Lung (tissue), 12 donors: Measurements from ENCODE around the gene ABHD16A. TPM values are rescaled to one million over a fixed set of nuclear protein-coding genes. Genes with fewer than 3 reads are reported as not detected.

Source experiments
- ATAC-seq: fragments of 200-7000 bp; cut with Tn5 transposase; one replicate; pipeline ENCODE4 v1.9.1; 2020; ENCODE audit warnings: moderate number of reproducible peaks; ENCODE audit not compliant: insufficient read depth, low FRiP score
- DNase-seq, 3 donors: peaks; one replicate each; pipeline ENCODE4 v3.0.0-alpha.2; 2013 to 2017
- H3K27ac ChIP-seq, 2 donors: one replicate each; pipeline ENCODE4 v1.5.1; 2013; ENCODE audit warnings: mild to moderate bottlenecking in 2 of 2, moderate library complexity in 2 of 2, control low read depth in 1 of 2, inconsistent platforms in 1 of 2, low read depth in 1 of 2, low read length in 1 of 2
- H3K27me3 ChIP-seq, 3 donors: one replicate each; pipeline ENCODE4 v1.5.1; 2013; ENCODE audit warnings: low read length in 2 of 3; ENCODE audit not compliant: control insufficient read depth in 3 of 3, insufficient read depth in 3 of 3
- H3K36me3 ChIP-seq, 4 donors: one replicate each; pipeline ENCODE4 v1.5.1; 2013; ENCODE audit warnings: low read length in 4 of 4, mild to moderate bottlenecking in 1 of 4, moderate library complexity in 1 of 4; ENCODE audit not compliant: control insufficient read depth in 4 of 4, insufficient read depth in 4 of 4
- H3K4me1 ChIP-seq, 5 donors: one replicate each; pipeline ENCODE4 v1.5.1; 2013; ENCODE audit warnings: low read length in 5 of 5, mild to moderate bottlenecking in 2 of 5, moderate library complexity in 1 of 5; ENCODE audit not compliant: control insufficient read depth in 5 of 5, insufficient read depth in 5 of 5
- H3K4me3 ChIP-seq: one replicate; pipeline ENCODE4 v1.5.1; 2013; ENCODE audit warnings: mild to moderate bottlenecking, control low read depth, moderate library complexity
- H3K9ac ChIP-seq, 2 donors: one replicate each; pipeline ENCODE4 v1.5.1; 2013; ENCODE audit warnings: low read length in 2 of 2, control low read depth in 1 of 2; ENCODE audit not compliant: insufficient read depth in 1 of 2
- H3K9me3 ChIP-seq, 4 donors: one replicate each; pipeline ENCODE4 v1.5.1; 2013; ENCODE audit warnings: low read length in 3 of 4, mild to moderate bottlenecking in 1 of 4, moderate library complexity in 1 of 4; ENCODE audit not compliant: control insufficient read depth in 4 of 4, insufficient read depth in 3 of 4
- CTCF ChIP-seq: IDR thresholded peaks from 2 replicates; pipeline ENCODE4 v1.5.1; 2012; ENCODE audit warnings: mild to moderate bottlenecking; ENCODE audit errors: control extremely low read depth, extremely low read depth
- WGBS, 2 donors: extraction: QIAGEN DNeasy Blood & Tissue Kit; methylation state at CpG; one replicate each; pipeline ENCODE4 v1.1.7; 2013; 5-methylcytosine and 5-hydroxymethylcytosine counted together
- polyA plus RNA-seq, 2 donors: library from polyadenylated mRNA; stranded (reverse); fragments of 200-250 nt; gene quantifications; one replicate each; pipeline ENCODE4 v1.2.1, GENCODE V29; 2013
- total RNA-seq, 2 donors: library from RNA; depleted of rRNA in 1 of 2; stranded (reverse); fragments of >200 nt in 1 of 2; gene quantifications; one replicate each; pipeline ENCODE4 v1.2.1, GENCODE V29; 2014 to 2021
- donor health status: control.
- donor health status: control.
- donor health status: Bipolar disorder and iron deficiency.
- donor health status: healthy.
- donor health status: DM: yes; HTN: yes; CAD: no.

ABHD16A gene
- total and polyA plus RNA-seq, 4 donors = 30.6 to 68.6 (median 53.6) TPM

- TF ChIP-seq CTCF = no peak
- Histone ChIP-seq H3K4me3 (no peak overlapping the region), H3K9ac (no peak overlapping the region), H3K4me1 (no peaks in the 10 kb centered on the region), H3K27me3 (no peaks in the 10 kb centered on the region), H3K9me3 (no peaks in the 10 kb centered on the region), H3K27ac (no peak overlapping the region), H3K36me3 (peaks cover 0 to 5% (median 2%) of the 10 kb centered on the region in 4 donors)
- ATAC-seq (no peak), DNase-seq (no peak)
- WGBS, 2 donors = 89 to 97% methylated on average over 7 of the region's 7 CpGs
Observed at GRCh38 chr6:31750411-31751022, 47.4 kb upstream of the ABHD16A start.

- H3K4me3 ChIP-seq = no peak overlapping the region
- no peak overlapping the region for H3K27ac ChIP-seq
- H3K4me1 ChIP-seq = no peaks in the 10 kb centered on the region
- H3K36me3 ChIP-seq = peaks cover 0 to 5% (median 2%) of the 10 kb centered on the region in 4 donors
- no peaks in the 10 kb centered on the region for H3K27me3 ChIP-seq
- WGBS, 2 donors = 91 to 92% methylated on average over 8 of the region's 8 CpGs
- no peaks in the 10 kb centered on the region for H3K9me3 ChIP-seq
- no peak overlapping the region for H3K9ac ChIP-seq
- ATAC-seq (no peak), DNase-seq (no peak)
- TF ChIP-seq CTCF = no peak
Observed at GRCh38 chr6:31749301-31750036, 46.3 kb upstream of the ABHD16A start.

- H3K9ac ChIP-seq = no peak overlapping the region
- peaks cover 0 to 8% (median 2%) of the 10 kb centered on the region in 4 donors for H3K36me3 ChIP-seq
- no peak for ATAC-seq
- TF ChIP-seq CTCF = no peak
- DNase-seq = no peak
- no peaks in the 10 kb centered on the region for H3K9me3 ChIP-seq
- H3K27me3 ChIP-seq = no peaks in the 10 kb centered on the region
- 29 to 70% methylated on average over 1 of the region's 1 CpG for WGBS, 2 donors
- no peak overlapping the region for H3K27ac ChIP-seq
- peaks cover 0 to 6% (median 0%) of the 10 kb centered on the region in 5 donors for H3K4me1 ChIP-seq
- no peak overlapping the region for H3K4me3 ChIP-seq
Observed at GRCh38 chr6:31744422-31744821, 41.3 kb upstream of the ABHD16A start.
